Hematopoietic multipotent progenitor cell treated with erythropoietin and hydrocortisone succinate and interleukin-3 and kit ligand, for 15 days (in vitro differentiated cells): Measurements from ENCODE around the gene KRT17.

Experiments
- DNase-seq: peaks from one replicate; pipeline ENCODE4 v3.0.0-alpha.2; 2015; ENCODE audit warnings: low spot score

The KRT17 gene

GRCh38 chr17:41624208-41625101 lies at the start of gene KRT17:
Gene KRT17 (minus strand): TSS chr17:41624575. CDS start chr17:41624509, 66 bp downstream.
- no peak for DNase-seq

DNA sequence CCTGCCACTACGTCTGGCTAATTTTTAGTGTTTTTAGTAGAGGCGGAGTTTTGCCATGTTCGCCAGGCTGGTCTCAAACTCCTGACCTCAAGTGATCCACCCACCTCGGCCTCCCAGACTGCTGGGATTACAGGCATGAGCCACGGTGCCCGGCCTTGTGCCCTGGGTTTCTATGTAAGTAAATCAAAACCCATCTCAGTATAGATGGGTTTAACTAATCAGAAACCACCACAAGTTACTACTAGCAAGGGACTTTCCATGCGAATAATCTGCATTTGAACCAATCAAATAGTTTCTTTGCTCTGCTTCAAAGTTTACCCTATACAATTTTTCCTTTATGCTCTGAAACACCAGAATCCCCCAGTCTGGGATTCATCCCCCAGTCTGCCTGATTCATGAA lies 47.8 kb upstream of the KRT17 start:
- no peak for DNase-seq

DNA sequence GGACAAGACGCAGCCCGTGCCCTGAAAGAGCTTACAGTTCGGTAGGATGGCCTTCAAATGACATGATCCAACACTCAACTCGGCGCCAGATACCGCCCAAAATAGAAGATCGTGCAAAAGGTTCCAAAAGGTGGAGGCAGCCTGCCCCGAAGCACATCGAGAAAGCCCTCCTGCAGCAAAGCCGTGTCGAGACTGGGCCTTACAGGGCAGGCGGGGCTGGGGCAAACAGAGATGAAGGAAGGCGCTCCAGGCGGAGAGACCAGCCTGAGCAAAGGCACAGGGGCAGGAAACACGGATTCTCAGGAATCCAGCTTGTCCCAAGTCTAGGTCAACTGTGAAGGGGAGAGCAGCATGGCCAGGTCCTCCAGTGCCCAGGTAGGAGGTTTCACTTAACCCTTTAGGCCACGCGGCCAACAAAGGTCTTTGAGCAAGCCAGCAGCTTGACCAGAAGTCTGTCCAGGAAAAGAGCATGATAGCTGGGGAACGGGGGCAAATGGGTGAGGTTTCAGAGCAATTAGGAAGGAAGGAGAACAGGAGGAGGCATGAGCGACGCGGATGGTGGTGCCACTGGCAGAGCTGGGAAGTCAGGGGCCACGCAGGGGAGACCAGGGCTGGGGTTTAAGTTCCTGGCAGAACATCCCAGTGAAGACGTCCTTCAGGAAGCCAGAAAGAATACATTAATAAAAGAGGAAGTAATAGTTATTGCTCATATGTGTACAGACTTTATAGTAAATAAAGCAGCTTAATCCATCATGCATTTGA lies 43.1 kb upstream of the KRT17 start:
- DNase-seq: no peak

- peak; percentile 84 for DNase-seq
Measured at GRCh38 chr17:41666708-41667279, 42.4 kb upstream of the KRT17 start.

DNA sequence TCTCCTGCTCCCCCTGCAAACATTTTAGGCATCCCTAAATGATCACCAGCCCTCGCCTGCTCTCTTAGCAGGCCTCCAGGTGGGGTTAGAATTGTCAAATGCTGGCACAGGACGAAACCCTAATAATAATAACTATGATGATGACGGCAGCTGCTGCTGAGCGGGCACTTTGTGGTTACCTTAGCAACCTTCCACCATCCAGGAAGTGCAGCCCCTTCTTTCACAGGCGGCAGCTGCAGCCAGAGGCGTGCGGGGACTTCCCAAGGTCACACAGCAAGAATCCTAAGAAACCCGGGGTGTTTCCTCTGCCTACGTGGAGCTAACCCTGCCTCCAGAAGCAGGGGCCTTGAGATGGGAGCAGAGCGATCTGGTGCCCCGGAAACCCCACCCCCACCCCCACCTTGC lies 41.9 kb upstream of the KRT17 start:
- DNase-seq: no peak

- peak; percentile 86 for DNase-seq
Measured at GRCh38 chr17:41665566-41666236, 41.3 kb upstream of the KRT17 start.

- no peak for DNase-seq
Measured at GRCh38 chr17:41664587-41665565, 40.5 kb upstream of the KRT17 start.

DNA sequence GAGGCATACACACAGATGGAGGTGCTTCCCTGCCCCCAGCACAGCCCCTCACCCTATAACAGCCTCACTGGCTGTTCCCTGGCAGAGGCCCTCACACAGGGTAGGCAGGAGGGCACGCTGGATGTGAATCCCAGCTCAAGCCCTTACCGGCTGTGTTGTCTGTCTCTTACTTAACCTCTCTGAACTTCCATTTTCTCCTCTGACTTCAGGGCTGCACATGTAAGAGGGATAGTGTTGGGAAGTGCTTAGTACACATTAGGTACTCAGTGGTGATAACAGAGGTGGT lies 39.7 kb upstream of the KRT17 start:
- no peak for DNase-seq

DNA sequence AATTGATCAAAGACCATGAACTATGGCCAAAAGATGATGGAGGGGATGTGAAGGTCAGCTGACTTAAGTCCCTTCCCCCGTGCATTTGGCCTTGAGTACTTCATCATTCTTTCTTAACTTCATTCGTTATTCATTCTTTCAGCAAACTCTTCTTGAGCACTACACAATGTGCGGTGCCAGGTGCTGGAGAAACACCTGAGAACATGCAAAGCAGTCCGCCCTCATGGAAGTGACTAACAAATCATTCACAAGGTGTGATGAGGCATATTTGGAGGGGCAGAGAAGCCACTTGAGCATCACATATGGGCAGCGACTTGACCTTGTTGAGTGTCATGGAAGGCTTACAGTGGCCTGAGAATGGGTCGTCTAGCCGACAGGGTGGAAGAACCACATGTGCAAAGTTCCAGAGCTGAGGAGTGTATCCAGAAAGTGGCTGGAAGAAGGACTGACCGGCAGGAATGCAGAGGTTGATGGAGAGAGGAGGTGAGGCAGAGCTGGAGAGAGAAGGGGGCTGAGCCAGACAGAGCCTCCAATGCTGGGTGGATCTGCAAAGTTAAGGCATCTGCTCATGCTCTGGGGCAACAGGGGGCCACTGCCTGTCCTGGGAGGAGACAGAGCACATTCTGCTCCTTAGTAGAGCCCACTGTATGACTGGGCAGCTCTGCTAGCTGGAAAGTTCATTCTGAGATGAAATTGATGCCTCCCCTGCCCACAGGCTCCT lies 39.2 kb upstream of the KRT17 start:
- no peak for DNase-seq

DNA sequence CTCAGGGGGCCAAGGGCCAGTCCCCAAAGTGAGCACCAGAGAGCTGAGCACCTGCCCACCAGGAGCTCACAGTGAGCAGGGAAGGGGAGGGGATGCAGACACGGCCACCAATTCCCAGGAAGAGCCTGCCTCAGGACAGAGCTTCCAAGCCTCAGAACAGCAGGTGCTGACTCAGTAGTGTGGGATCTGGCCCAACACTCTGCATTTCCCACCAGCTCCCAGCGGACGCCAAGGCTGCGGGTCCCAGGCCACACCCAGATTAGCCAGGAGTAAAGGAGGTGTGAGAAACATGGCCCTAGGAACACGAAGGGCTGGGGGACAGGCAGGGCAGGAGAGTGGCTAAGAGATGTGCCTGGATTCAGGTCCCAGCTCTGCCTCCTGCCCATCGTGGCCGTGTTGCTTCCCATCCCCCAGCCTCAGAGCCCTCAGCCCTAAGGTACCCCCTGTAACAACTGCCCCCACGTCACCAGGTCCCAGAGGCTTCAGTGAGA lies 35.9 kb upstream of the KRT17 start:
- DNase-seq: no peak

- no peak for DNase-seq
Measured at GRCh38 chr17:41659427-41660212, 35.2 kb upstream of the KRT17 start.

GRCh38 chr17:41658846-41659245 lies 34.5 kb upstream of the KRT17 start:
- no peak for DNase-seq

GRCh38 chr17:41657936-41658335 lies 33.6 kb upstream of the KRT17 start:
- DNase-seq: no peak

- no peak for DNase-seq
Measured at GRCh38 chr17:41657176-41657754, 32.9 kb upstream of the KRT17 start.

GRCh38 chr17:41656249-41657023 lies 32.1 kb upstream of the KRT17 start:
- no peak for DNase-seq

- DNase-seq: no peak
Measured at GRCh38 chr17:41655611-41656111, 31.3 kb upstream of the KRT17 start.

DNA sequence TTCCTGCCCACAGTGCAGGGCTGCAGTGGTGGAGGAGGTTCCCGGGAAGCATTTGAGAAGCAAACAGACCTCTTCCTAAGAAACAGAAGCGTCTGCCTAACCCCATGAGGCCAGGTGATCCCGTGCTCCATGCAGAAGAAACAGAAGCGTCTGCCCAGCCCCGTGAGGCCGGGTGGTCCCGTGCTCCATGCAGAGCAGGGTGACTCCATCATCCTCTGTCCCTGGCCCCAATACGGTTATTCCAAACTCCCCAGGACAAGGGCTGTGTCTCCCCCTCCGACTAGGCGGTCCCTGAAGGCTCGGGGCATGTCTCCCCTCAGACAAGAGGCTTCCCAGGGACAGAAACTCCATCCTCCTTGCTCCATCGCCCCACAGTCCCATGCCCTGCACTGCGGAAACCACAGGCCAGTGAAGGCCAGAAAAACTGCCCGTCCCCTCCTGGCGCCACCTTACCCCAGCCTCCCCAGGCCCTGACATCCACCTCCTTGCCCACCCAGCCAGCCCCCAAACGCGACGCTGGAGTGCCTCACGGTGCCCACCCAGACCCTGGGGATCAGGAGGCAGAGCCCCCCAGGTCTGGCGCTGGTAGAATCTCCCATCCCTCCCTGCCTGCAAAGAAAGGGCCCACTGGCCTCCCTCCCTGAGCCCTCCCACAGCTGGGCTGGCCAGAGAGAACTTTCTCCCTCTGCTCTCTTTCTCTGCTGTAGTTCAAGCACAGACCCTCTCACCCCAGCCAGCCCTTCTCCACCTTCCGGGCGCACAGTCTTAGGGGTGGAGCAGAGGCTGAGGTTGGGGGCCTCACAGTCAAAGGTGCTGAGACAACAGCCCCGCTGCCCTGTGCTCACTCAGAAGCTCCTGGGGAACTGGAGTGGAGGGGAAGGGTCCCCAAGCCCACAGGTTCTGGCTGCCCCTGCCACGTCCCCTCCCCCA lies 30.6 kb upstream of the KRT17 start:
- no peak for DNase-seq
